NCI-H69 (cell line): ENCODE data around the gene SOX11.

ENCODE experiments used
- DNase-seq: peaks from one replicate; lab custom pipeline; 2025; lab: John Stamatoyannopoulos, UW

The SOX11 gene

DNA sequence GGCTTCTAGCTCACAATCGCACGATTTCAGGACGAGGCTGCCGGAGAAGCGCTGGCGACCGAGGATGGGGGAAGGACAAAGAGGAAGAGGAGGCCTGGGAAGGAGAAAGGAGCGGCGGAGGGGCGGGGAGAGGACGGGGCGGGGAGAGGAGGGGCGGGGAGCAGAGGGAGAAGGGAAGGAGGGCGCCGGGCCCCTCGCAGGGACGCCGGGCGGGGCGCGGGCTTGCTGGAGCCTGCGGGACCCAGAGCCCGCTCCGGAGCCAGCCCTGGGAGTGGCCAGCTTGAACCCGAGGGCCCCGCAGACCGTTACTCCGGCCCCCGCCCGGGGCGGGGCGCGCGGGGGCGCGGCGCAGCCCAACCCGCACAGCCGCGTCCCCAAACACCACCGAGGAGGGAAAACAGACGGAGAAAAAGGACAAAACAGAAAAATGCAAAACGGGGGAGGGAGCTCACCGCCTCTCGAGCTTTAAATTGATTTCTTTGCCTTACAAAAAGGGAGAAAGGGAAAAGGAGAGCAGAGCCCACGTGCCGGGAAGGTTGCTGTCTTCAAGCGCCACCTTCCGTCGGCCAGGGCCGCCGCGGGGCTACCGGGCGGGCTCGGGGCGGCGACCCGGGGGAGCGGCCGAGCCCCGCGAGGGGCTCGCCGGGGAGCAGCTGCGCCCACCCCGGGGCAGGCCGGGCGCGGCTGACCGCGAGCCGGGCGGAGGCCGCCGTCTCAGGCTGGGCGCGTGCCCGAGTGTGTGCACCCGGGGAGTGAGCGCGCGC is 781 bp upstream of the SOX11 start:
- DNase-seq, result peak; percentile 73

- DNase-seq, result peak; percentile 49
Measured at GRCh38 chr2:5692561-5693286, 540 bp downstream of the SOX11 start.

GRCh38 chr2:5693287-5694201 is 1.4 kb downstream of the SOX11 start:
- peak; percentile 48 for DNase-seq

DNA sequence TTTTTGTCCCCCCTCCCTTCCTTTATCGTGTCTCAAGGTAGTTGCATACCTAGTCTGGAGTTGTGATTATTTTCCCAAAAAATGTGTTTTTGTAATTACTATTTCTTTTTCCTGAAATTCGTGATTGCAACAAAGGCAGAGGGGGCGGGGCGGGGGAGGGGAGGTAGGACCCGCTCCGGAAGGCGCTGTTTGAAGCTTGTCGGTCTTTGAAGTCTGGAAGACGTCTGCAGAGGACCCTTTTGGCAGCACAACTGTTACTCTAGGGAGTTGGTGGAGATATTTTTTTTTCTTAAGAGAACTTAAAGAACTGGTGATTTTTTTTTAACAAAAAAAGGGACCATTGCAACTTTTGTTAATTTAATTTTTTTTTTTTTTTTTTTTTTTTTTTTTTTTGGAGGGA is 2.1 kb downstream of the SOX11 start:
- peak; percentile 38 for DNase-seq

GRCh38 chr2:5695654-5696403 is 3.6 kb downstream of the SOX11 start:
- DNase-seq, result peak; percentile 49

- peak; percentile 49 for DNase-seq
Measured at GRCh38 chr2:5696404-5696944, 4.3 kb downstream of the SOX11 start.

DNA sequence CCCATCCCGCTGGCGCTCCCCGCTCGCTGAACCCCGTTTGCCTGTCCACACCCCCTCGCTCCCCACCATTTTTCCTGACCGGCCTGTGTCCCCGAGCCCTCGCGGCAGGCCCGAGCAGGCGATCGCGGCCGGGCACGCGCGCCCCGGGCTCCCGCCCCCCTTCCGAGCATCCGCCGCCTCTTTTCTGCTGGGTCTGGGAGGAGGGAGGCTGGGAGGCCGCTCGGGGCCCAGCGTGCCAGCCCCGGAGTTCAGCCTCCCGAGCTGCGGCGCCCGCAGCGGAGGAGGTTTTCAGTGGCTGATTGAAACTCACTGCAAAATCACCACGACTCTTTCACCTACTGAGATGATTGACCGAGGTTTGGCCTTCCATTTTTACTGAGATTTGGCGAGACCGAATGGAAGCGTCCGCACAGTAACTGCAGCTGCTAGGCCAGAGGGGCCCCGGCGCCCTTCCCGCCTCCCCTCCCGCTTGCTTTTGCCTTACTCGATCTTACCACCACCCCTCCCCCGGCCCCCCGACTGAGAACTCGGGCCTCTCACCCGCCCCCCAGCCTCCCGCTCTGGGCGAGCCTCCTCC is 4.8 kb downstream of the SOX11 start:
- peak; percentile 61 for DNase-seq

DNA sequence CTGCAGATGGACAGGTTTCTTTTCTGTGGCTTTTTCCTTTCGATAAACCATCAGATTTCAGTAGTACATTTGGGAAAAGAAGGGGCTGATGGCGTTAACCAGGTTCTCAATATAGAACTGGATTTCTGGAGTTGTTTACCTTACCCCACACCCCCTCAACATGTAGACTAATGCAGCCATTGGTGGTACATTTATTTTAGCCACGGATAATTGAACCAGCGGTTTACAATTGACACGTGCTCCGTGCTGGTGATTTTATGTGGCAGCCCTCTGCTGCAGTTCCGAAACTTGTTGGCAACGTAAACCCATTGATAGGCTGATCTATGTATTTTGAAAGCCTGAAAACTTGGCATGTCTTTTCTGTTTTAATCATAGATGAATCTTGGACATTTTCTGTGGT is 5.4 kb downstream of the SOX11 start:
- DNase-seq, result no peak

DNA sequence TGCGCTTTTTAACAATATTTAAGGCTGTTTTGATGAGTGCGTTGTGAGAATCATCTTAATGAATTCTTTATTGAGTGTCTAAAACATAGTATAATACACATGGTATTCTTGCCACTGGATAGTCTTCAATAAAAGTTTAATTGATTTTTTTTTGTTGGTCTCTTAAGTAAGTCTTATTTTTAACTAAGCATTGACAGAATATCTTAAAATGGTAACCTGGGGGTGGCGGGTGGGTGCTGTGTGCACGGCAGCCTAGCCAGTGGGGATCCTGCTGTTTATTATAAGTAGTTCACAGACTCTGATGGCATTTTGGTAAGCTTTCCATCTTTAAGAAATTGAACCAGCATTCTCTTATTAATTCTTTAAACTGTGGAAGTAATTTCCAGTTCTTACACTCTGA is 6.0 kb downstream of the SOX11 start:
- no peak for DNase-seq

DNA sequence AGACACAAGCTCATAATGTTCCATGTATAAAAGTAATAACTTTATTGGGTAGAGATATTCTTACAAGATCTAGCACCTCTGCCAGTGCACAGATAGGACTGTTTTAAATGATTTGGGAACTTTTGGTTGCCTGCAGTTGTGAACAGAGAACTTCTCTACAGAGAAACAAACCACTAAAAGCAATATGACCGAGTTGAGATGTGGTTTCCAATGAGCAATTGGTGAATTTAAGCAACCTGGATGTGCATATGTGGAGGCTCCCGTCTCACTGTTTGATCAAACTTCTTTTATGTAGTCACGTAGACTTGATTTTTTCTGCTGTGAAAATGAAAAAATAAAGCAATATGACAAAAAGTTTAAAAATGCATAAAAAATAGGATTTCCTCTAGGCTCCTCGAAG is 7.8 kb downstream of the SOX11 start:
- DNase-seq, result no peak

DNA sequence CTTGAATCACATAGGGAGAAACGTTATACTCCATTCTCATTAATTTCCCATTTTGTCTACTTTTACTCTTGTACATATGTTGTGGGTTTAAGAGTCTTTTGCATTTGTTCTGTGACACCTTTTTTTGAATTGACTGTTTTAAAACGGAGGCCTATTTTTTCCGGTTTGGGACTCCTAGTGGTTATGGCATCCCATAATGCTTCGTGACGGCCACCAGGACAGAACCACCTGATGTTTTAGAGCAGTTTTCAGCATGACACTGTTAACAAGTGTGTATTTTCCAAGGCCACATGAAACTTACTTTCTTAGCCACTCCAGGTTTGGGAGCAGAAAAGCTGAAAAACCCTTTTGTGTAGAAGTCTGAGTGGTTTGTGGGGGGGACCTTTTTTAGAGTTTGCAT is 8.4 kb downstream of the SOX11 start:
- DNase-seq, result no peak

DNA sequence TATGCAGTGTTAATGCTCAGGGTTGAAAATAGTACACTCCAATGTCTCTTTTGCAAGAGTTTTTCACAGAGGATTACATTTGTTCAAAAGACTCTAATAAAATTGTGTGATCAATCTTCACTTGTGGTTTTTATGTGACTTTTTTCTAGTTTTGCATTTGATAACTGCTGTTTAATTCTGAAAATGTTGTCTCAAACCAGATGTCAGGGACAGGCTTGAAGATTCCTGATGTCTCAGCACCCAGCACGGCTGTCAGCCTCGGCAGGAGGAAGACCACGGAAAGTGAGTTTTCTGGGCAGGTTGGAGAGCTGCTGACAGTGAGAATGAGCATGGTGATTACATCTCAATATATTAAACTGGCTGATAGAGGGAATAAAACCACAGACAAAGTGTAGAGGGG is 9.1 kb downstream of the SOX11 start:
- no peak for DNase-seq

DNA sequence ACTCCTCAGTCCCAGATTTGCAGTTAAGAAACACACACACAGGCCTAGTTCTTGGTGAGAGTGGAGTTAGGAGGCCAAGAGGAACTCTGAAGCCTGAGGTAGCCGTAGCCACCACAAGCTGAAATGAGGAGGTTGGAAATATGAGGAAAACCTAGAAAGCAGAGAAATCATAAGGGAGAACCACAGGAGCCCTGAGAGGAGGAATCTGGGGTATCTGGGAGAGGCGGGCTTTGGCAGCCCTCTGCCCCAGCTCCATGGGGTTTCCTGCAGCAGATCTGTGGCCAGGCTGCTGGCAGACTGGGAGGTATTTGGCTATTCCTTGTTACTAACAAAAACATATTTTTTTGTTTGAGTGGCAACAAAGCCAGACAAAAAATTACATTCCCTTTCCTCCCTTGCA is 11.0 kb downstream of the SOX11 start:
- no peak for DNase-seq

DNA sequence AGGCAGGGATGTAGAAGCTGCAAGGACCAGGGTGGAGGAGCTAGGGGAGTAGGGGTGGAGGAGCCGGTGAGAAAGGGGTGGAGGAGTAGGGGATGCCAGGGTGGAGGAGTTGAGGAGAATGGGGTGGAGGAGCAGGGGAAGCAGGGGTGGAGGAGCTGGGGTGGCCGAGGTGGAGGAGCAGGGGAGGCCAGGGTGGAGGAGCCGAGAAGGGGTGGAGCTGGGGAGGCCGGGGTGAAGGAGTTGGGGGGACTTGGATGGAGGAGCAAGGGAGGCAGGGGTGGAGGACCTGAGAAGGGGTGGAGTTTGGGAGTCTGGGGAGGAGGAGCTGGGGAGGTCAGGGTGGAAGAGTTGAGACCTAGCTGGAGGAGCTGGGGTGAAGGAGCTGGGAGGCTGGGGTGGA is 13.3 kb downstream of the SOX11 start:
- no peak for DNase-seq

- DNase-seq, result no peak
Measured at GRCh38 chr2:5706717-5707455, 14.7 kb downstream of the SOX11 start.

DNA sequence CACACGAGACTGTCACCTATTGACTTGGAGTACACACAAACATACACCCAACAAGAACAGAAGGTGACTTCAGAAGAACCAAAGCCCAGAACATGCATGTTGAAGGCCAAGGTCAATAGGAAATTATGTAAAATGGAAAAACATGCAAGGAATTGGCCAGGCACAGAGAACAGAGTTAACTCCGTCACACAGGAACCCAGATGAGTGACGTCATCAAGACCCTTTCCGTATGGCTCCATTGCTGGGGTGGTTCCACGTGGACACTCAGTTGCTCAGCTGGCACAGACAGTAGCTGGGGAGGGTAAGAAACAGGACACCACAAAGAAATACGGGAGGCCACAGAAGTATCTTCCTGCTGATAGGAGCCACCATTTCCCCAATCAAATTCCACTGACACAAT is 18.4 kb downstream of the SOX11 start:
- no peak for DNase-seq

DNA sequence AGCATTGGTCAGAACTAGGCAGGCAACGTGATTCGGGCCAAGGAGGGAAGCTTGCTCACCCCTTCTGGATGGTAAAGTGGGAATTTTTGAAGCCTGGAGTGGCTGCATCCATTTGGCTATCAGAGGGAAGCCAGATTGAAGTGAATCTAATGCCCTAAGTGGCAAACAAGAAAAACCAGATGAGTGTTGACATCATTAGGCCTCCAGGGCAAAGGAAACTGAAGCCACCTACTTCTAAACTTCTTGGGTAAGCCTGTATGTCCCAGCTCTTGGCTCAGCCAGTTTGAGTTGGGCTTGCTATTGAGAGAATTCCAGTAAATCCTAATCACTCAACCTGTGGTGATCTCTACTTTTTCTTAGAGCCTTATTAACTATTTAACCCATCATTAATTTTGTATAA is 20.9 kb downstream of the SOX11 start:
- no peak for DNase-seq

GRCh38 chr2:5719629-5720334 is 27.6 kb downstream of the SOX11 start:
- DNase-seq, result no peak

DNA sequence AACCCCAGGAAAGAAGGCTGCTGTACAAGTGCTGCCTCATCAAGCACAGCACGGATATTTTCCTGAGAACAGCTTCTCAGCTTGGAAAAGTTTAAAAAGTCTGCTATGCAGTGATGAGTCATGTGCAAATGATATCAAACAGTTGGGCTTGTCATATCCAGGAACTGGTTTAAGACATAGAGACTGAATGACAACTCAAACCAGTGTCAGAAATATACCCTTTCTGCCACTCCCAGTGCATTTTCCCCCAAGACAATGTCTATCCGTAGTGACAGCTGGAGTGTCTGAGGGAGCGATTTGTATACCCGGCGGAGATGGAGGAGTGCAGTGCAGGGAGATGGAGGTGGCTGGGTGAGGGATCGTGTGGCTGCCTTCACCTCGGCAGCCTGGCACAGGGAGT is 28.2 kb downstream of the SOX11 start:
- no peak for DNase-seq

GRCh38 chr2:5722236-5722635 is 30.1 kb downstream of the SOX11 start:
- no peak for DNase-seq
